Stimulated activated CD8-positive, alpha-beta memory T cell treated with anti-CD3 and anti-CD28 coated beads, Interleukin-7, amount 100 ng/mL, for 24 hours (primary cell): ENCODE measurements around the gene CCDC77.

Source experiments
- DNase-seq: peaks from one replicate; pipeline ENCODE4 v3.0.0-alpha.2; 2020; ENCODE audit warnings: low read depth

CCDC77 gene

DNA sequence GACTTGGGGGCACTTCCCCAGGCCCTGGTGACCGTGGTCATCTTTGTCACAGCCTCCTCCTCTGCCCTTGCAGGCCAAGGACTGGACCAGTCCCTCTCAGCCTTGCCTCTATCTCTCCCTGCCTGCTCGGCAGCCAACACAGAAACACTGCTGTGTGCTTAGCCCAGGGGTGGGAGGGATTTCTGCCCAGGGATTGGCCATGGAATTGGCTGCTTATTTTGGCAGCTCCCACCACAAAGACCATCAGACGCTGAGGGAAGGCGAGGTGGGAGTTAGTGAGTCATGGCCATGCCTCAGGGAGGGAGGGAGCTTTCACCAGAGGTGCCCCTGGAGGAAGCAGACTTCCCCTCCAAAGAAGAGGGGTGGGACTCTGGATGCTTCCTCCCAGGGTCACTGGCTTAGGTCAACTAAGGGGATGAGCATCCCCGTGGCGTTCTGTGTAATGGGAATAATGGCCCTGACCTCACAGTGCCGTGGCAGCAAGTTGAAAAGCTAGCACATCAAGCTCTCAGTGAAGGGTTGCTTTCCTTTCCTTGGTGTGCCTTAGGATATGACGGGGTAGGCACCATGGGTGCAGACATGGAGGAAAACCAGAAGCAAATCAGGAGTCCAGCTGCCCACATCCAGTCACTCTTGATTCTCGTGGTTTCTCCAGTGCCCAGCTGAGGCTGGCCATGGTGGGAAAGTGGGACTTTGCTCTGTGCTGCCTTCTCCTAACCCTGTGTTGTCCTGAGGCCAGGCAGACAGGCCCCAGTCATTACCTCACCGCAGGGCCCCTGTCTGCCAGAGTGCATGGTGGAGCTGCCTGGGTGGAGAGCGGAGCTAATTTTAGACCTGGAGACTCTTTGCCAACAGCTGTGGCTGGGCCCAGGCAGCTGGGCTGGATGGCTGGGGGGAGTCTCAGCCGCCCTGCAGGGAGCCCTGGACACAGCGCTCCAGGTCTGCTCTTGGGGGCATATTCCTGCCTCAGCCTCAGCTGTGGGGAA is 79.7 kb downstream of the CCDC77 start:
- DNase-seq: no peak

DNA sequence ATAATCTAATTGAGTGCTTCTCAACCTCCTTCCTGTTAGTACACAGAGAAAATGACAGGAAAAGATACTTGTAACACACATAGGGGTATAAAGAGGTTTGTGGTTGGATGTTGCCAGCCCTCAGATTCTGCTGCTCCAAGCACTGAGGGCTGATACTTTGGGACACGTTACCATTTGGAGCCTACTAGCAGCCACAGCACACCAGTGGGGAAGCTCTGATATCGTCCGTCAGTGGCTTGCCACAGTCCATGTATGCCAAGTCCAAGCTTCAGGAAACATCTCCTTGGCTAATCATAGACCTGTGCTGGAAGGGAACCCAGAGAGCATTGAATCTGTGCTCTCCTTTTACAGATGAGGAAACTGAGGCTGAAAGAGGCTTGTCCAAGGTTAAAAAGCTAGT is 80.6 kb downstream of the CCDC77 start:
- DNase-seq: no peak

DNA sequence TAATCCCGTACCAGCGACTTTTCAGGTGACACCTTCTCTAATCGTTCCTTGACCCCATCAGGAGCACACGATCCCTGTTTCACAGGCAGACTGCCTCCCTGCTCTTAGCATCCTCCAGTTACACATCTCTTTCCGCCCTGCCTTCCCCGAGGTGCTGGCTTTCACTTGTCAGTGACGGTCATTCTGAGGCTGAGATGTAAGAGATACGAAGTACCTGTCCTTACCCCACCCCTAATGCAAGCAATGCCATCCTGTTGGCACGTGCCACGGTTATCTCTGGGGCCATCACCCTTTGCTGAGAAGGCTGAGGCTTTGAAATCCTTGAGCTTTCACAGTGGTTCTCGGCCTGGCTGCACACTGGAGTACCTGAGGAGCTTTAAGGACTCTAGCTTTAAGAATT is 82.7 kb downstream of the CCDC77 start:
- no peak for DNase-seq

DNA sequence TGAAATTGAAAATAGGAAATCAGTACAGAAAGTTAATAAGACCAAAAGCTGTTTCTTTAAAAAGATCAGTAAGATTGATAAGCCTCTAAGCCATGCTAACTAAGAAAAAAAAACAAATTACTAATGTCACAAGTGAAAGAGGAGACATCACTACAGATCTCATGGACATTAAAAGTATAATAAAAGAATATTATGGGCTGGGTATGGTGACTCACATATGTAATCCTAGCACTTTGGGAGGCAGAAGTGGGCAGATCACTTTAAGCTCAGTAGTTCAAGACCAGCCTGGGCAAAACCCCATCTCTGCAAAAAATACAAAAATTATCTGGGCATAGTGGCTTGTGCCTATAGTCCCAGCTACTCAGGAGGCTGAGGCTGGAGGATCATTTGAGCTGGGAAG is 88.8 kb downstream of the CCDC77 start:
- no peak for DNase-seq
